Choroid plexus epithelial cell (primary cell): ENCODE data around the gene WDR74.

Experiments used
- DNase-seq: peaks from one replicate; pipeline ENCODE4 v3.0.0-alpha.2; 2010; ENCODE audit warnings: low read depth
- H3K4me3 ChIP-seq: 2 replicates; pipeline ENCODE4 v1.5.1; 2011; ENCODE audit warnings: low read depth, mild to moderate bottlenecking, control low read depth, low read length, moderate library complexity
- TF ChIP-seq, protein P1 (sequence below): conservative IDR thresholded peaks from 2 replicates; pipeline ENCODE4 v1.5.1; 2011; ENCODE audit warnings: low read depth, mild to moderate bottlenecking, control low read depth, inconsistent platforms, low read length, moderate library complexity

Gene WDR74

DNA sequence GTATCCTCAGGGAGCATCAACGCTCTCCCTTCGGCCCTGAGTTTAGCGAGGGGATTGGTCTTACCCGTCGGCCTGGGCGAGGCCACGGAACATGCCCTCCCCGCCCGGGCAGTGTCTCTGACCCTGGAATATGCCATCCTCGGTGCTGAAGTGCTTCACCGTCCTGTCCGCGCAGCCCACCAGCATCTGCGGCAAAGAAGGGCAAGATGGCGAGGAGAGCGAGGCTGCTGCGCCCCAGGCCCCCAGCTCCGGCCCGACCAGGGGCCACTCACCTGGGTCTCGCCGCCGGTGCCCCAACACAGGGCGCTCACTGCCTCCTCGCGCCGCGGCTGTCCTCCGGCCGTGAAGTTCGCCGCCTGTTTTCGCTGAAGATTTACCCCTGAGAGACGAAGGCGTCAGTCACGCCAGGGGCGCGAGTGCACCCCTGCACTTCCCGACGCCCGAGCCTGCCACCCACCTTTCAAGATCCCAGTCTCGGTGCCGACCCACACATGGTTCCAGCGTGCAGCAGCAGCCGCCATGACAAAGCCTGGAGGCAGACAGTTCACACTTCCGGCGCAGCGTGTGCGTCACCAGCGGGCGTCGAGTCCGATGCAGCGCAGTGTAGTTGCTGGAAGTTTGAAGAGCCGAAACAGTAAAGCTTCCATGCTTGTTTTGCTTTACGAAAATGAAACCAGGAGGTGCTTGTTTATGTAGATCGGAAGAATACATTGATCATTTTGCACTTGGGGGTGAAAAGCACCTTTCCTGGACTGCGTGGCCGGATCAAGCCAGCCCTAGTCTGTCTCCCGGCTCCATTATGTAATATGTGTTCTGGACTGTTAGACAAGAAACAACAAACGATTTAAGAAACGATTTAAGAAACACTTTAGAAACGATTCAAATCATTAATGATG is at the start of gene WDR74:
TSS of gene WDR74 (minus strand) at position 541 of the 896 bp plus-strand sequence. CDS start at position 521, 20 bp downstream.
- peak; percentile 95 for DNase-seq
- TF ChIP-seq, protein P1, sequence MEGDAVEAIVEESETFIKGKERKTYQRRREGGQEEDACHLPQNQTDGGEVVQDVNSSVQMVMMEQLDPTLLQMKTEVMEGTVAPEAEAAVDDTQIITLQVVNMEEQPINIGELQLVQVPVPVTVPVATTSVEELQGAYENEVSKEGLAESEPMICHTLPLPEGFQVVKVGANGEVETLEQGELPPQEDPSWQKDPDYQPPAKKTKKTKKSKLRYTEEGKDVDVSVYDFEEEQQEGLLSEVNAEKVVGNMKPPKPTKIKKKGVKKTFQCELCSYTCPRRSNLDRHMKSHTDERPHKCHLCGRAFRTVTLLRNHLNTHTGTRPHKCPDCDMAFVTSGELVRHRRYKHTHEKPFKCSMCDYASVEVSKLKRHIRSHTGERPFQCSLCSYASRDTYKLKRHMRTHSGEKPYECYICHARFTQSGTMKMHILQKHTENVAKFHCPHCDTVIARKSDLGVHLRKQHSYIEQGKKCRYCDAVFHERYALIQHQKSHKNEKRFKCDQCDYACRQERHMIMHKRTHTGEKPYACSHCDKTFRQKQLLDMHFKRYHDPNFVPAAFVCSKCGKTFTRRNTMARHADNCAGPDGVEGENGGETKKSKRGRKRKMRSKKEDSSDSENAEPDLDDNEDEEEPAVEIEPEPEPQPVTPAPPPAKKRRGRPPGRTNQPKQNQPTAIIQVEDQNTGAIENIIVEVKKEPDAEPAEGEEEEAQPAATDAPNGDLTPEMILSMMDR: no peak
- H3K4me3 ChIP-seq: peak within 1 kb of the TSS; percentile 92

GRCh38 chr11:62889126-62889483 is 49.7 kb upstream of the WDR74 start:
- peak; percentile 17 for DNase-seq
- TF ChIP-seq, protein P1: no peak

GRCh38 chr11:62888406-62888805 is 49.0 kb upstream of the WDR74 start:
- H3K4me3 ChIP-seq: no peak overlapping the region
- TF ChIP-seq, protein P1: no peak
- no peak for DNase-seq

More at GRCh38 chr11:62889126-62889483, 49.7 kb upstream of the WDR74 start:
- H3K4me3 ChIP-seq: no peak overlapping the region

GRCh38 chr11:62885137-62885750 is 45.9 kb upstream of the WDR74 start:
- TF ChIP-seq, protein P1: no peak
- DNase-seq: no peak
- H3K4me3 ChIP-seq: peak overlapping the region; percentile 17

GRCh38 chr11:62883673-62884072 is 44.3 kb upstream of the WDR74 start:
- no peak for DNase-seq
- H3K4me3 ChIP-seq: peak overlapping the region; percentile 100
- TF ChIP-seq, protein P1: no peak

DNA sequence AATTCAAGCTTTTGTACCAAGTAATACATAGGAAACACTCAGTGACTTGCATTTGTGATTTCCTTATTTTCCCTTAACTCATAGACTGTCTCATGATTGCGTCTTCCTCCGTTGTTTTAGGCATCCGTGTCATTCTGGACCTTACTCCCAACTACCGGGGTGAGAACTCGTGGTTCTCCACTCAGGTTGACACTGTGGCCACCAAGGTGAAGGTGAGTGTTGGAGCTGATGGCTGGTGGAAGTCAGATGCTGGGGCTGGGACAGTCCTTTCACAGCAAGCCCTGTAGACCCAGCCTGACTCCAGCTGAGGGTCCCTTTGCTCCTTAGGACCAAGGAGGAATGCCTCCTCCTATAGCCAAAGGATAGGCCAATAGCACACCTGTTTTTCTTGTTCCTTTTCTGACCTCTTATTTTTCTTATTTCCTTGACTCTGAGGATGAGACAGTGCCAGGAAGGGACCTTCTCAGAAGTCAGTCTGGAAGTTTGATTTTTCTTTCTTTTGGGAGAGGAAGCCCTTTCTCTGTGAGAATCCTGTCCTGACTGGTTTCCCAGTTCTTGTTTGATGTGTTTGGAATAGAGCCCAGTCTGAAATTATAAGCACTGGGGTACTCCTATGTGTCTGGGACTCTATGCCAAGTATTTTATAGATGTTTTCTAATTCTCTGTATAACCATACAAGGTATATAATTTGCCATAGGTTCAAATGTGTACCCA is 43.6 kb upstream of the WDR74 start:
- DNase-seq: no peak
- TF ChIP-seq, protein P1: no peak
- peak overlapping the region; percentile 100 for H3K4me3 ChIP-seq
